Heart left ventricle (tissue), 16 donors: ENCODE data around the gene YIF1B. TPM values are rescaled to one million over a fixed set of nuclear protein-coding genes. Genes with fewer than 3 reads are reported as not detected.
A peak's percentile ranks its signal among the peaks of the same experiment; 100 is the strongest.

Experiments
- ATAC-seq, 4 donors: fragments of 200-7000 bp; cut with Tn5 transposase; one replicate each; pipeline ENCODE4 v1.9.1; 2020 to 2022; ENCODE audit warnings: moderate library complexity in 4 of 4, mild to moderate bottlenecking in 3 of 4, moderate number of reproducible peaks in 1 of 4
- DNase-seq, 5 donors: peaks; one replicate each; pipeline ENCODE4 v3.0.0-alpha.2; 2020
- H3K27ac ChIP-seq, 12 donors: fragments of 200-600 bp; sonication (generic) in 4 of 12; one replicate each; pipeline versions ENCODE4 v1.5.0 to v1.8.0; 2016 to 2022; ENCODE audit warnings: mild to moderate bottlenecking in 2 of 12
- H3K27me3 ChIP-seq, 9 donors: fragments of 200-600 bp; sonication (generic) in 2 of 9; one replicate each; pipeline versions ENCODE4 v1.5.1 to v1.8.0; 2016 to 2022; ENCODE audit warnings: mild to moderate bottlenecking in 3 of 9
- H3K36me3 ChIP-seq, 9 donors: fragments of 200-600 bp; sonication (generic) in 2 of 9; one replicate each; pipeline versions ENCODE4 v1.5.0 to v1.8.0; 2018 to 2022; ENCODE audit warnings: mild to moderate bottlenecking in 2 of 9
- H3K4me1 ChIP-seq, 12 donors: fragments of 200-600 bp; sonication (generic) in 4 of 12; one replicate each; pipeline versions ENCODE4 v1.5.0 to v1.8.0; 2016 to 2022; ENCODE audit warnings: mild to moderate bottlenecking in 3 of 12
- H3K4me3 ChIP-seq, 12 donors: fragments of 200-600 bp; sonication (generic) in 4 of 12; one replicate each; pipeline versions ENCODE4 v1.5.0 to v1.8.0; 2017 to 2022; ENCODE audit warnings: mild to moderate bottlenecking in 9 of 12, moderate library complexity in 4 of 12
- H3K9me3 ChIP-seq, 12 donors: fragments of 200-600 bp; sonication (generic) in 4 of 12; one replicate each; pipeline versions ENCODE4 v1.5.0 to v1.8.0; 2016 to 2022; ENCODE audit warnings: mild to moderate bottlenecking in 1 of 12
- CTCF ChIP-seq, 12 donors: fragments of 200-600 bp; sonication (generic) in 4 of 12; IDR thresholded peaks; one replicate each; pipeline versions ENCODE4 v1.5.0 to v1.8.0; 2018 to 2022; ENCODE audit warnings: antibody characterized with exemption in 12 of 12, mild to moderate bottlenecking in 5 of 12
- POLR2A ChIP-seq, 2 donors: fragments of 450-650 bp; IDR thresholded peaks; one replicate each; pipeline ENCODE4 v1.6.1; 2017; ENCODE audit warnings: antibody characterized with exemption in 2 of 2, mild to moderate bottlenecking in 2 of 2, moderate library complexity in 2 of 2
- WGBS, 4 donors: extraction: QIAGEN DNeasy Blood & Tissue Kit in 2 of 4; methylation state at CpG; one replicate each; pipeline versions ENCODE4 v1.1.5 to v1.1.7; 2013 to 2018; 5-methylcytosine and 5-hydroxymethylcytosine counted together
- intact Hi-C, 10 donors: fragments of 100-400 bp; cut with DNase I; formaldehyde crosslinking; loops; one replicate each; pipeline versions ENCODE4 v1.11.1 to v1.14.2; 2022
- polyA plus RNA-seq, 2 donors: library from polyadenylated mRNA; stranded (reverse); fragments of 200-250 nt; gene quantifications; one replicate each; pipeline ENCODE4 v1.2.3, GENCODE V29; 2013
- total RNA-seq, 9 donors: library from RNA; depleted of rRNA in 2 of 9; stranded (reverse); fragments of >200 nt in 2 of 9; fragmentation: NEBNext Ultra II Directional in 3 of 9; extraction: Animal tissue kit (Norgen Biotek cat#: 25700) in 3 of 9; gene quantifications; one replicate each; pipeline versions ENCODE4 v1.1.0 to v1.2.4, GENCODE V29; 2016 to 2023
- donor health status: ischemic (EF 13 %, LVEDD 7.1; RV severe dilation, severe dysfunction).
- donor health status: healthy with polysubstance abuse.
- donor health status: DM: no; HTN: yes; CAD: no.
- donor health status: DM: no; HTN: no; CAD: no.
- donor health status: ischemic (EF 25% LVEDD 6.9; RV normal size, moderate dysfunction).
- donor health status: ischemic (EF 25% LVEDD 5.7; RV mildly dilated, moderate dysfunction).
- donor health status: healthy.
- donor health status: DM: yes; HTN: yes; CAD: no.
- donor health status: ischemic (EF 35%, LVEDD 5.7; RV mildly dilated, moderate dysfunction).
- donor health status: nonischemic (EF 11% LVEDD 7.7; RV severe dilation, severe dysfunction).
- donor health status: DM: yes; HTN: yes; CAD: no.
- donor health status: PGD.
- donor health status: ischemic (EF 29% LVEDD 5.4; RV normal size, mild dysfunction).
- donor health status: nonischemic (EF 23%, LVEDD 6.1; RV moderate dilation, normal function).

The YIF1B gene
- total and polyA plus RNA-seq, 11 donors, result 26.4 to 113 (median 32.5) TPM

- WGBS, 4 donors, result 87 to 93% (median 90%) methylated on average over 8 of the region's 8 CpGs
- no peaks in the 10 kb centered on the region for H3K9me3 ChIP-seq
- H3K27me3 ChIP-seq, result no peaks in the 10 kb centered on the region
- ATAC-seq, result no peak
- intact Hi-C loops, result loop anchor here in 1 of 10 donors (5.0 kb wide), 1 partner anchor 34 kb away; the partner anchor contains the start of genes KCNK6 and YIF1B
- H3K36me3 ChIP-seq, result no peaks in the 10 kb centered on the region
- no peak for TF ChIP-seq POLR2A (IDR thresholded peaks at IDR 0.05)
- no peak for TF ChIP-seq CTCF (IDR thresholded peaks at IDR 0.05)
- peaks cover 2 to 47% (median 29%) of the 10 kb centered on the region in 12 donors for H3K4me1 ChIP-seq
- H3K4me3 ChIP-seq, result no peak overlapping the region
- no peak overlapping the region for H3K27ac ChIP-seq
- DNase-seq, result peak in 1 of 5 donors; percentile 36
Measured at GRCh38 chr19:38283271-38283670, 32.5 kb downstream of the YIF1B start.

GRCh38 chr19:38281811-38282566 lies 33.8 kb downstream of the YIF1B start:
- Histone ChIP-seq H3K4me3 (no peak overlapping the region), H3K27me3 (no peaks in the 10 kb centered on the region), H3K36me3 (no peaks in the 10 kb centered on the region), H3K4me1 (peaks cover 4 to 55% (median 40%) of the 10 kb centered on the region in 12 donors), H3K27ac (peak overlapping the region in 4 of 12 donors; percentile 15 to 31 (median 26)), H3K9me3 (no peaks in the 10 kb centered on the region)
- 59 to 64% (median 62%) methylated on average over 7 of the region's 7 CpGs for WGBS, 4 donors
- TF ChIP-seq POLR2A (IDR thresholded peaks at IDR 0.05) (no peak), CTCF (IDR thresholded peaks at IDR 0.05) (no peak)
- intact Hi-C loops, result loop anchor here in 2 of 10 donors (2.0 to 5.0 kb wide), 2 partner anchors 35 to 37 kb away; partner anchors contain the start of genes KCNK6 (in 2 of the 2) and YIF1B (in 1 of the 2)
- no peak for ATAC-seq
- DNase-seq, result no peak

- no peak for ATAC-seq
Measured at GRCh38 chr19:38280030-38280921, 35.5 kb downstream of the YIF1B start.

More at GRCh38 chr19:38280030-38280921, 35.5 kb downstream of the YIF1B start:
- Histone ChIP-seq H3K4me3 (no peak overlapping the region), H3K9me3 (no peaks in the 10 kb centered on the region), H3K27ac (peak overlapping the region in 11 of 12 donors; percentile 1 to 84 (median 76)), H3K27me3 (no peaks in the 10 kb centered on the region), H3K36me3 (no peaks in the 10 kb centered on the region), H3K4me1 (peaks cover 4 to 66% (median 42%) of the 10 kb centered on the region in 12 donors)
- no peak for DNase-seq
- intact Hi-C loops, result loop anchor here in 2 of 10 donors (2.0 to 5.0 kb wide), 2 partner anchors 37 to 39 kb away; partner anchors contain the start of genes KCNK6 (in 2 of the 2) and YIF1B (in 1 of the 2)
- WGBS, 4 donors, result 55 to 63% (median 57%) methylated on average over 14 to 17 of the region's 17 CpGs
- no peak for TF ChIP-seq POLR2A (IDR thresholded peaks at IDR 0.05)
- no peak for TF ChIP-seq CTCF (IDR thresholded peaks at IDR 0.05)
